ENCODE results near the gene PLCL1.

PLCL1 gene

DNA sequence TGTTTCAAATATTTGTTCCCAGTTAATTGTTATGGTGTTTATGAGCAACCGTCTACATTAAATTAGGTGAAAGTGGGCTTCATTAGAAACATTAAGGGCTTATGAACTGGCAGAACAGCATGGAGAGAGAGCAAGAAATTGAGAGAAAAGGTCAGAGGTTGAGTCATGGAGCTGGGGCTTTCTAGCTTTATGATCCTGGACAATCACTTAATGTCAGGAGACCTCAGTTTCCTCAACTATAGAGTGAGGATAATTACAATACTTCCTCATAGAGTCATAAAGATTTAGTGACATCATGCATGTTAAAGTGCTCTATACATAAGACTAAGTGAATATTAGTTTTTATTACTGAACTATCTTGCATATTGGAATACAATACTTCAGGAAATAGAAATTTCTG is 83.9 kb downstream of the PLCL1 start:
- H3K4me3 ChIP-seq (ENCODE audit: low read depth, low read length), result no peak overlapping the region
- TF ChIP-seq MYC (IDR thresholded peaks at IDR 0.05; ENCODE audit: low read depth, low read length) (no peak), POLR2A (IDR thresholded peaks at IDR 0.05; ENCODE audit: extremely low read depth, insufficient read length) (no peak)
- TF ChIP-seq, protein P1, sequence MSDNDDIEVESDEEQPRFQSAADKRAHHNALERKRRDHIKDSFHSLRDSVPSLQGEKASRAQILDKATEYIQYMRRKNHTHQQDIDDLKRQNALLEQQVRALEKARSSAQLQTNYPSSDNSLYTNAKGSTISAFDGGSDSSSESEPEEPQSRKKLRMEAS (IDR thresholded peaks at IDR 0.05; ENCODE audit: low read depth, low read length), result no peak
- TF ChIP-seq, protein P2, sequence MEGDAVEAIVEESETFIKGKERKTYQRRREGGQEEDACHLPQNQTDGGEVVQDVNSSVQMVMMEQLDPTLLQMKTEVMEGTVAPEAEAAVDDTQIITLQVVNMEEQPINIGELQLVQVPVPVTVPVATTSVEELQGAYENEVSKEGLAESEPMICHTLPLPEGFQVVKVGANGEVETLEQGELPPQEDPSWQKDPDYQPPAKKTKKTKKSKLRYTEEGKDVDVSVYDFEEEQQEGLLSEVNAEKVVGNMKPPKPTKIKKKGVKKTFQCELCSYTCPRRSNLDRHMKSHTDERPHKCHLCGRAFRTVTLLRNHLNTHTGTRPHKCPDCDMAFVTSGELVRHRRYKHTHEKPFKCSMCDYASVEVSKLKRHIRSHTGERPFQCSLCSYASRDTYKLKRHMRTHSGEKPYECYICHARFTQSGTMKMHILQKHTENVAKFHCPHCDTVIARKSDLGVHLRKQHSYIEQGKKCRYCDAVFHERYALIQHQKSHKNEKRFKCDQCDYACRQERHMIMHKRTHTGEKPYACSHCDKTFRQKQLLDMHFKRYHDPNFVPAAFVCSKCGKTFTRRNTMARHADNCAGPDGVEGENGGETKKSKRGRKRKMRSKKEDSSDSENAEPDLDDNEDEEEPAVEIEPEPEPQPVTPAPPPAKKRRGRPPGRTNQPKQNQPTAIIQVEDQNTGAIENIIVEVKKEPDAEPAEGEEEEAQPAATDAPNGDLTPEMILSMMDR (IDR thresholded peaks at IDR 0.05; ENCODE audit: low read depth, low read length), result no peak

GRCh38 chr2:197889041-197889440 is 84.6 kb downstream of the PLCL1 start:
- DNase-seq (ENCODE audit: low read depth), result peak; percentile 83
- no peak overlapping the region for H3K4me3 ChIP-seq (ENCODE audit: low read depth, low read length)
- TF ChIP-seq, protein P1 (IDR thresholded peaks at IDR 0.05; ENCODE audit: low read depth, low read length), result peak; percentile 56
- TF ChIP-seq, protein P2 (IDR thresholded peaks at IDR 0.05; ENCODE audit: low read depth, low read length), result no peak

More for the DNA sequence above, 83.9 kb downstream of the PLCL1 start:
- DNase-seq (ENCODE audit: low read depth), result no peak

GRCh38 chr2:197890168-197890567 is 85.8 kb downstream of the PLCL1 start:
- no peak for TF ChIP-seq POLR2A (IDR thresholded peaks at IDR 0.05; ENCODE audit: extremely low read depth, insufficient read length)
- TF ChIP-seq, protein P2 (IDR thresholded peaks at IDR 0.05; ENCODE audit: low read depth, low read length), result no peak
- TF ChIP-seq MYC (IDR thresholded peaks at IDR 0.05; ENCODE audit: low read depth, low read length), result no peak
- DNase-seq (ENCODE audit: low read depth), result no peak
- no peak overlapping the region for H3K4me3 ChIP-seq (ENCODE audit: low read depth, low read length)

- TF ChIP-seq, protein P1 (IDR thresholded peaks at IDR 0.05; ENCODE audit: low read depth, low read length), result no peak
- TF ChIP-seq POLR2A (IDR thresholded peaks at IDR 0.05; ENCODE audit: extremely low read depth, insufficient read length) (no peak), MYC (IDR thresholded peaks at IDR 0.05; ENCODE audit: low read depth, low read length) (no peak)
- TF ChIP-seq, protein P2 (IDR thresholded peaks at IDR 0.05; ENCODE audit: low read depth, low read length), result no peak
- no peak for DNase-seq (ENCODE audit: low read depth)
Observed at GRCh38 chr2:197891897-197892442, 87.6 kb downstream of the PLCL1 start.

GRCh38 chr2:197893403-197894177 is 89.2 kb downstream of the PLCL1 start:
- no peak for TF ChIP-seq MYC (IDR thresholded peaks at IDR 0.05; ENCODE audit: low read depth, low read length)
- no peak for TF ChIP-seq POLR2A (IDR thresholded peaks at IDR 0.05; ENCODE audit: extremely low read depth, insufficient read length)
- TF ChIP-seq, protein P1 (IDR thresholded peaks at IDR 0.05; ENCODE audit: low read depth, low read length), result no peak
- TF ChIP-seq, protein P2 (IDR thresholded peaks at IDR 0.05; ENCODE audit: low read depth, low read length), result no peak
- no peak for DNase-seq (ENCODE audit: low read depth)
- no peak overlapping the region for H3K4me3 ChIP-seq (ENCODE audit: low read depth, low read length)

More at GRCh38 chr2:197891897-197892442, 87.6 kb downstream of the PLCL1 start:
- no peak overlapping the region for H3K4me3 ChIP-seq (ENCODE audit: low read depth, low read length)
